PFSK-1 (cell line): Measurements from ENCODE around the gene PFKP.

Experiments
- POLR2AphosphoS5 ChIP-seq: IDR thresholded peaks from 2 replicates; pipeline ENCODE4 v1.6.1; 2012; ENCODE audit warnings: low read depth, mild to moderate bottlenecking, control low read depth, low read length, moderate library complexity
- SIN3A ChIP-seq: IDR thresholded peaks from 2 replicates; pipeline ENCODE4 v1.6.1; 2012; ENCODE audit warnings: mild to moderate bottlenecking, low read length, moderate library complexity, borderline replicate concordance; ENCODE audit not compliant: insufficient read depth

GRCh38 chr10:3119796-3120459 is 52.6 kb downstream of the PFKP start:
- no peak; the same call in 1 of the 2 replicates for TF ChIP-seq POLR2AphosphoS5
- TF ChIP-seq SIN3A = no peak
